Measurements from ENCODE around the gene TXNDC2.

DNA sequence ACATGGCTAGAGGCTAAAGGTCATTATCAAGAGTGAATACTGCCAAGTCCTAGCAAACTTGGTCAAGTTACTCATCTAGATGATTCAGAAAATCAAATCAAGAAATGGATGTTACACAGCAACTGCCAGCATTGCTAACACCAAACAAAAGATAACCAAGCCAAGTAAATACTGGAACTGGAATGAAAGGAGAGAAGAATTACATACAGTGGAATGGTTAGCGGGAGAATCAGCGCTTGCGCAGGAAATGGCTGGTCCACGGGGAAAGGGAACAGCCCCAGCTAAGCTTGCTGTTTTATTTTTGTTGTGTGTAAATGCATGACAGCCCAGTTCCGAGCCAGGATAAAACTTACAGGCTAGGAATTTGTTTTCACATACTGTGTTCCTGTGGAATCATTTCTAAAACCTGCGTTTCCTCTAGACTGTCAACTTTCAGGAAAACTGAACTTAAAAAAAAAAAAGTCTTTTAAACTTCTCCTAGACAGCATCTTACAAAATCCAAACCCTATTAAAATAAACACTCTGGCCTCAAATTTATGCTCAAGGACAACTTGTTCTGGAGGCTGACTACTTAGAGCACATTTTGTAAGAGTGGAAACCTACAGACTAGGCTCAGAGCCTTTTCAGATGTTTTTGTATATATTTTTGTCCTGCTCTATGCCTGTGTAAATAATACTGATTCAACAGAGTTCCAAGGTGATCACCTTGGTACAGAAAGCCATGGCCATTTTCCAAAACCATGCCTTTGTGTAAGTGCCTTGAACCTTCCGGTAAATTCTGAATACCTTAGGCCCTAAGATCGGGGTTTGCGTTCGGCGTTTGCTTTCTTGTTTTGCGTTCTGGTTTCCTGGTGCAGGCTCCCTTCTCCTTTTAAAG lies 30.7 kb upstream of the TXNDC2 start:
- TF ChIP-seq, protein P1, sequence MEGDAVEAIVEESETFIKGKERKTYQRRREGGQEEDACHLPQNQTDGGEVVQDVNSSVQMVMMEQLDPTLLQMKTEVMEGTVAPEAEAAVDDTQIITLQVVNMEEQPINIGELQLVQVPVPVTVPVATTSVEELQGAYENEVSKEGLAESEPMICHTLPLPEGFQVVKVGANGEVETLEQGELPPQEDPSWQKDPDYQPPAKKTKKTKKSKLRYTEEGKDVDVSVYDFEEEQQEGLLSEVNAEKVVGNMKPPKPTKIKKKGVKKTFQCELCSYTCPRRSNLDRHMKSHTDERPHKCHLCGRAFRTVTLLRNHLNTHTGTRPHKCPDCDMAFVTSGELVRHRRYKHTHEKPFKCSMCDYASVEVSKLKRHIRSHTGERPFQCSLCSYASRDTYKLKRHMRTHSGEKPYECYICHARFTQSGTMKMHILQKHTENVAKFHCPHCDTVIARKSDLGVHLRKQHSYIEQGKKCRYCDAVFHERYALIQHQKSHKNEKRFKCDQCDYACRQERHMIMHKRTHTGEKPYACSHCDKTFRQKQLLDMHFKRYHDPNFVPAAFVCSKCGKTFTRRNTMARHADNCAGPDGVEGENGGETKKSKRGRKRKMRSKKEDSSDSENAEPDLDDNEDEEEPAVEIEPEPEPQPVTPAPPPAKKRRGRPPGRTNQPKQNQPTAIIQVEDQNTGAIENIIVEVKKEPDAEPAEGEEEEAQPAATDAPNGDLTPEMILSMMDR (conservative IDR thresholded peaks at IDR 0.05; ENCODE audit: low read depth, low read length) = no peak
- TF ChIP-seq MXI1 (IDR thresholded peaks at IDR 0.05; ENCODE audit: borderline replicate concordance, low read depth, low read length) = no peak
- no peak for TF ChIP-seq POLR2A (IDR thresholded peaks at IDR 0.05; ENCODE audit: low read depth, low read length)
- TF ChIP-seq USF2 (IDR thresholded peaks at IDR 0.05; ENCODE audit: low read depth, low read length) = no peak
- TF ChIP-seq SMC3 (IDR thresholded peaks at IDR 0.05; ENCODE audit: low read depth, low read length) = no peak
- TF ChIP-seq RAD21 (IDR thresholded peaks at IDR 0.05; ENCODE audit: low read length) = no peak
